ENCODE measurements around the gene CCL24.

The CCL24 gene

GRCh38 chr7:75806560-75807307 is 6.9 kb downstream of the CCL24 start:
- peaks cover 16% of the 10 kb centered on the region for H3K9me3 ChIP-seq (ENCODE audit: control insufficient read depth, low read length)
- no peak overlapping the region for H3K4me3 ChIP-seq (ENCODE audit: insufficient read depth in 1 of 2, low read depth in 1 of 2, low read length in 2 of 2)
- no peak overlapping the region for H2AK5ac ChIP-seq (ENCODE audit: low read length, severe bottlenecking)
- no peak overlapping the region for H4K8ac ChIP-seq (ENCODE audit: low read length)
- H2BK120ac ChIP-seq (ENCODE audit: low read depth, low read length), result no peak overlapping the region
- no peak overlapping the region for H3K18ac ChIP-seq (ENCODE audit: low read depth in 1 of 2, low read length in 2 of 2)
- peaks cover 2 to 5% of the 10 kb centered on the region in 2 experiments for H3K27me3 ChIP-seq (ENCODE audit: control insufficient read depth in 1 of 2, insufficient read depth in 1 of 2, low read length in 2 of 2)
- H2AFZ ChIP-seq (ENCODE audit: low read depth, low read length), result no peak overlapping the region
- H4K91ac ChIP-seq (ENCODE audit: low read length), result no peak overlapping the region
- no peak overlapping the region for H3K9ac ChIP-seq (ENCODE audit: low read length)
- WGBS, result 90% methylated on average over 4 of the region's 4 CpGs
- H3K79me1 ChIP-seq (replicated peaks; ENCODE audit: low read length, poor library complexity, severe bottlenecking), result no peaks in the 10 kb centered on the region
- H2BK15ac ChIP-seq (ENCODE audit: low read depth, poor library complexity, severe bottlenecking), result no peak overlapping the region
- no peaks in the 10 kb centered on the region for H3K4me1 ChIP-seq (ENCODE audit: control insufficient read depth, insufficient read depth, low read depth, low read length)
- H2BK12ac ChIP-seq (ENCODE audit: low read length in 2 of 2), result no peak overlapping the region
- H3K23ac ChIP-seq (ENCODE audit: low read length in 2 of 2), result no peak overlapping the region
- no peak for DNase-seq
- no peaks in the 10 kb centered on the region for H3K36me3 ChIP-seq (ENCODE audit: control insufficient read depth in 1 of 2, insufficient read depth in 2 of 2, low read depth in 1 of 2, low read length in 2 of 2)
- no peak overlapping the region for H2BK5ac ChIP-seq (ENCODE audit: low read depth, low read length, poor library complexity, severe bottlenecking)
- no peak overlapping the region for H3K4ac ChIP-seq (ENCODE audit: low read depth in 1 of 2, low read length in 2 of 2)
- H3K14ac ChIP-seq (ENCODE audit: low read length in 2 of 2), result no peak overlapping the region
- H3K27ac ChIP-seq (ENCODE audit: low read length, poor library complexity, severe bottlenecking), result no peak overlapping the region
- H3K4me2 ChIP-seq (ENCODE audit: low read length, poor library complexity, severe bottlenecking), result no peak overlapping the region

GRCh38 chr7:75804705-75805104 is 8.9 kb downstream of the CCL24 start:
- H2AFZ ChIP-seq (ENCODE audit: low read depth, low read length), result no peak overlapping the region
- no peaks in the 10 kb centered on the region for H3K36me3 ChIP-seq (ENCODE audit: control insufficient read depth in 1 of 2, insufficient read depth in 2 of 2, low read depth in 1 of 2, low read length in 2 of 2)
- H3K18ac ChIP-seq (ENCODE audit: low read depth in 1 of 2, low read length in 2 of 2), result no peak overlapping the region
- 84% methylated on average over 5 of the region's 5 CpGs for WGBS
- no peak overlapping the region for H3K27ac ChIP-seq (ENCODE audit: low read length, poor library complexity, severe bottlenecking)
- H2BK12ac ChIP-seq (ENCODE audit: low read length in 2 of 2), result no peak overlapping the region
- H2BK5ac ChIP-seq (ENCODE audit: low read depth, low read length, poor library complexity, severe bottlenecking), result no peak overlapping the region
- H2AK5ac ChIP-seq (ENCODE audit: low read length, severe bottlenecking), result no peak overlapping the region
- H3K4me3 ChIP-seq (ENCODE audit: insufficient read depth in 1 of 2, low read depth in 1 of 2, low read length in 2 of 2), result no peak overlapping the region
- DNase-seq, result no peak
- H3K4ac ChIP-seq (ENCODE audit: low read depth in 1 of 2, low read length in 2 of 2), result no peak overlapping the region
- H2BK15ac ChIP-seq (ENCODE audit: low read depth, poor library complexity, severe bottlenecking), result no peak overlapping the region
- no peak overlapping the region for H3K9ac ChIP-seq (ENCODE audit: low read length)
- H3K4me2 ChIP-seq (ENCODE audit: low read length, poor library complexity, severe bottlenecking), result no peak overlapping the region
- peaks cover 16% of the 10 kb centered on the region for H3K9me3 ChIP-seq (ENCODE audit: control insufficient read depth, low read length)
- no peak overlapping the region for H4K91ac ChIP-seq (ENCODE audit: low read length)
- no peak overlapping the region for H3K23ac ChIP-seq (ENCODE audit: low read length in 2 of 2)
- H3K27me3 ChIP-seq (ENCODE audit: control insufficient read depth in 1 of 2, insufficient read depth in 1 of 2, low read length in 2 of 2), result peaks cover 0 to 5% of the 10 kb centered on the region in 2 experiments
- H2BK120ac ChIP-seq (ENCODE audit: low read depth, low read length), result no peak overlapping the region
- no peak overlapping the region for H4K8ac ChIP-seq (ENCODE audit: low read length)
- H3K79me1 ChIP-seq (replicated peaks; ENCODE audit: low read length, poor library complexity, severe bottlenecking), result no peaks in the 10 kb centered on the region
- H3K14ac ChIP-seq (ENCODE audit: low read length in 2 of 2), result no peak overlapping the region
- no peaks in the 10 kb centered on the region for H3K4me1 ChIP-seq (ENCODE audit: control insufficient read depth, insufficient read depth, low read depth, low read length)

GRCh38 chr7:75804004-75804403 is 9.6 kb downstream of the CCL24 start:
- no peak overlapping the region for H2BK15ac ChIP-seq (ENCODE audit: low read depth, poor library complexity, severe bottlenecking)
- no peak overlapping the region for H2BK120ac ChIP-seq (ENCODE audit: low read depth, low read length)
- H3K9me3 ChIP-seq (ENCODE audit: control insufficient read depth, low read length), result peaks cover 16% of the 10 kb centered on the region
- no peak overlapping the region for H3K4me3 ChIP-seq (ENCODE audit: insufficient read depth in 1 of 2, low read depth in 1 of 2, low read length in 2 of 2)
- no peak overlapping the region for H3K4me2 ChIP-seq (ENCODE audit: low read length, poor library complexity, severe bottlenecking)
- H2BK12ac ChIP-seq (ENCODE audit: low read length in 2 of 2), result no peak overlapping the region
- no peak overlapping the region for H2AK5ac ChIP-seq (ENCODE audit: low read length, severe bottlenecking)
- H3K36me3 ChIP-seq (ENCODE audit: control insufficient read depth in 1 of 2, insufficient read depth in 2 of 2, low read depth in 1 of 2, low read length in 2 of 2), result no peaks in the 10 kb centered on the region
- no peak overlapping the region for H3K4ac ChIP-seq (ENCODE audit: low read depth in 1 of 2, low read length in 2 of 2)
- no peak overlapping the region for H3K23ac ChIP-seq (ENCODE audit: low read length in 2 of 2)
- H4K8ac ChIP-seq (ENCODE audit: low read length), result no peak overlapping the region
- no peak overlapping the region for H2AFZ ChIP-seq (ENCODE audit: low read depth, low read length)
- WGBS, result 82% methylated on average over 1 of the region's 2 CpGs
- H3K9ac ChIP-seq (ENCODE audit: low read length), result no peak overlapping the region
- no peaks in the 10 kb centered on the region for H3K79me1 ChIP-seq (replicated peaks; ENCODE audit: low read length, poor library complexity, severe bottlenecking)
- H3K14ac ChIP-seq (ENCODE audit: low read length in 2 of 2), result no peak overlapping the region
- no peak overlapping the region for H4K91ac ChIP-seq (ENCODE audit: low read length)
- no peak overlapping the region for H3K27ac ChIP-seq (ENCODE audit: low read length, poor library complexity, severe bottlenecking)
- no peak overlapping the region for H2BK5ac ChIP-seq (ENCODE audit: low read depth, low read length, poor library complexity, severe bottlenecking)
- DNase-seq, result no peak
- no peak overlapping the region for H3K18ac ChIP-seq (ENCODE audit: low read depth in 1 of 2, low read length in 2 of 2)
- peaks cover 4 to 9% of the 10 kb centered on the region in 2 experiments for H3K27me3 ChIP-seq (ENCODE audit: control insufficient read depth in 1 of 2, insufficient read depth in 1 of 2, low read length in 2 of 2)
- H3K4me1 ChIP-seq (ENCODE audit: control insufficient read depth, insufficient read depth, low read depth, low read length), result no peaks in the 10 kb centered on the region

- no peak overlapping the region for H4K91ac ChIP-seq (ENCODE audit: low read length)
- H3K18ac ChIP-seq (ENCODE audit: low read depth in 1 of 2, low read length in 2 of 2), result no peak overlapping the region
These were observed 11.1 kb downstream of the CCL24 start for GRCh38 chr7:75802552-75802821.

More at GRCh38 chr7:75802552-75802821, 11.1 kb downstream of the CCL24 start:
- Histone ChIP-seq H3K4ac (ENCODE audit: low read depth in 1 of 2, low read length in 2 of 2) (no peak overlapping the region), H2BK120ac (ENCODE audit: low read depth, low read length) (no peak overlapping the region), H3K4me2 (ENCODE audit: low read length, poor library complexity, severe bottlenecking) (no peak overlapping the region), H3K27ac (ENCODE audit: low read length, poor library complexity, severe bottlenecking) (no peak overlapping the region), H3K4me3 (ENCODE audit: insufficient read depth in 1 of 2, low read depth in 1 of 2, low read length in 2 of 2) (no peak overlapping the region), H4K8ac (ENCODE audit: low read length) (no peak overlapping the region), H3K36me3 (ENCODE audit: control insufficient read depth in 1 of 2, insufficient read depth in 2 of 2, low read depth in 1 of 2, low read length in 2 of 2) (no peaks in the 10 kb centered on the region), H3K23ac (ENCODE audit: low read length in 2 of 2) (no peak overlapping the region), H3K4me1 (ENCODE audit: control insufficient read depth, insufficient read depth, low read depth, low read length) (no peaks in the 10 kb centered on the region), H2BK15ac (ENCODE audit: low read depth, poor library complexity, severe bottlenecking) (no peak overlapping the region), H3K27me3 (ENCODE audit: control insufficient read depth in 1 of 2, insufficient read depth in 1 of 2, low read length in 2 of 2) (peaks cover 8 to 13% of the 10 kb centered on the region in 2 experiments), H2BK12ac (ENCODE audit: low read length in 2 of 2) (no peak overlapping the region), H3K9ac (ENCODE audit: low read length) (no peak overlapping the region), H2AFZ (ENCODE audit: low read depth, low read length) (no peak overlapping the region), H2AK5ac (ENCODE audit: low read length, severe bottlenecking) (no peak overlapping the region), H3K9me3 (ENCODE audit: control insufficient read depth, low read length) (peaks cover 11% of the 10 kb centered on the region), H3K14ac (ENCODE audit: low read length in 2 of 2) (no peak overlapping the region), H3K79me1 (replicated peaks; ENCODE audit: low read length, poor library complexity, severe bottlenecking) (no peaks in the 10 kb centered on the region), H2BK5ac (ENCODE audit: low read depth, low read length, poor library complexity, severe bottlenecking) (no peak overlapping the region)
- DNase-seq, result no peak
- WGBS, result 96% methylated on average over 2 of the region's 5 CpGs
